GM12875 (cell line): ENCODE measurements around the gene AGAP1.

ENCODE experiments used
- H3K4me3 ChIP-seq: one replicate; pipeline ENCODE4 v1.5.1; 2011; ENCODE audit warnings: low read depth, low read length, control low read depth
- CTCF ChIP-seq: IDR thresholded peaks from 2 replicates; pipeline ENCODE4 v1.5.1; 2011; ENCODE audit warnings: low read depth, mild to moderate bottlenecking, control low read depth, inconsistent platforms, low read length, moderate library complexity, borderline replicate concordance; ENCODE audit not compliant: insufficient read depth

The AGAP1 gene

GRCh38 chr2:236117401-236117800 is 623.6 kb downstream of the AGAP1 start:
- TF ChIP-seq CTCF = no peak
- no peak overlapping the region for H3K4me3 ChIP-seq

- TF ChIP-seq CTCF = no peak
- no peak overlapping the region for H3K4me3 ChIP-seq
These were observed 624.0 kb downstream of the AGAP1 start for GRCh38 chr2:236117861-236118269.

- no peak for TF ChIP-seq CTCF
- H3K4me3 ChIP-seq = no peak overlapping the region
These were observed 625.2 kb downstream of the AGAP1 start for GRCh38 chr2:236119003-236119402.

GRCh38 chr2:236119476-236119875 is 625.6 kb downstream of the AGAP1 start:
- no peak for TF ChIP-seq CTCF
- no peak overlapping the region for H3K4me3 ChIP-seq

GRCh38 chr2:236120141-236120601 is 626.3 kb downstream of the AGAP1 start:
- no peak overlapping the region for H3K4me3 ChIP-seq
- TF ChIP-seq CTCF = no peak

- TF ChIP-seq CTCF = no peak
- no peak overlapping the region for H3K4me3 ChIP-seq
These were observed 627.0 kb downstream of the AGAP1 start for GRCh38 chr2:236120829-236121228.

GRCh38 chr2:236121546-236121945 is 627.7 kb downstream of the AGAP1 start:
- no peak for TF ChIP-seq CTCF
- H3K4me3 ChIP-seq = no peak overlapping the region
